ENCODE results near the gene COX15. TPM values are rescaled to one million over a fixed set of nuclear protein-coding genes. Genes with fewer than 3 reads are reported as not detected.

The COX15 gene
- total RNA-seq, 1 donor from 2014 or later = 26.8 TPM

- H3K4me3 ChIP-seq (ENCODE audit: low read depth, low read length) = no peak overlapping the region
- no peak for TF ChIP-seq CTCF (conservative IDR thresholded peaks at IDR 0.05; ENCODE audit: low read depth, low read length)
- DNase-seq (ENCODE audit: low read depth) = no peak
These were observed 36.6 kb upstream of the COX15 start for GRCh38 chr10:99768556-99768955.

- no peak overlapping the region for H3K4me3 ChIP-seq (ENCODE audit: low read depth, low read length)
- no peak for DNase-seq (ENCODE audit: low read depth)
- TF ChIP-seq CTCF (conservative IDR thresholded peaks at IDR 0.05; ENCODE audit: low read depth, low read length) = no peak
These were observed 36.0 kb upstream of the COX15 start for GRCh38 chr10:99767901-99768300.

GRCh38 chr10:99766302-99766681 is 34.4 kb upstream of the COX15 start:
- DNase-seq (ENCODE audit: low read depth) = no peak
- TF ChIP-seq CTCF (conservative IDR thresholded peaks at IDR 0.05; ENCODE audit: low read depth, low read length) = no peak
- H3K4me3 ChIP-seq (ENCODE audit: low read depth, low read length) = no peak overlapping the region

- no peak for TF ChIP-seq CTCF (conservative IDR thresholded peaks at IDR 0.05; ENCODE audit: low read depth, low read length)
- no peak overlapping the region for H3K4me3 ChIP-seq (ENCODE audit: low read depth, low read length)
- no peak for DNase-seq (ENCODE audit: low read depth)
These were observed 33.9 kb upstream of the COX15 start for GRCh38 chr10:99765672-99766301.

- no peak for TF ChIP-seq CTCF (conservative IDR thresholded peaks at IDR 0.05; ENCODE audit: low read depth, low read length)
- no peak overlapping the region for H3K4me3 ChIP-seq (ENCODE audit: low read depth, low read length)
These were observed 29.4 kb upstream of the COX15 start for GRCh38 chr10:99761365-99761764.

GRCh38 chr10:99760321-99760720 is 28.4 kb upstream of the COX15 start:
- no peak for DNase-seq (ENCODE audit: low read depth)
- TF ChIP-seq CTCF (conservative IDR thresholded peaks at IDR 0.05; ENCODE audit: low read depth, low read length) = no peak
- no peak overlapping the region for H3K4me3 ChIP-seq (ENCODE audit: low read depth, low read length)

More at GRCh38 chr10:99761365-99761764, 29.4 kb upstream of the COX15 start:
- DNase-seq (ENCODE audit: low read depth) = no peak

- no peak for TF ChIP-seq CTCF (conservative IDR thresholded peaks at IDR 0.05; ENCODE audit: low read depth, low read length)
These were observed 26.4 kb upstream of the COX15 start for GRCh38 chr10:99758211-99758891.

More at GRCh38 chr10:99758211-99758891, 26.4 kb upstream of the COX15 start:
- no peak for DNase-seq (ENCODE audit: low read depth)
- H3K4me3 ChIP-seq (ENCODE audit: low read depth, low read length) = no peak overlapping the region
